ENCODE data around the gene VPS51. TPM values are rescaled to one million over a fixed set of nuclear protein-coding genes. Genes with fewer than 3 reads are reported as not detected.

Gene VPS51
- total and polyA plus RNA-seq, 9 of the 15 experiments (the other 6 are each of a cell fraction or from before 2014, with no cell fraction given): 1.8 to 143 (median 46.8) TPM

DNA sequence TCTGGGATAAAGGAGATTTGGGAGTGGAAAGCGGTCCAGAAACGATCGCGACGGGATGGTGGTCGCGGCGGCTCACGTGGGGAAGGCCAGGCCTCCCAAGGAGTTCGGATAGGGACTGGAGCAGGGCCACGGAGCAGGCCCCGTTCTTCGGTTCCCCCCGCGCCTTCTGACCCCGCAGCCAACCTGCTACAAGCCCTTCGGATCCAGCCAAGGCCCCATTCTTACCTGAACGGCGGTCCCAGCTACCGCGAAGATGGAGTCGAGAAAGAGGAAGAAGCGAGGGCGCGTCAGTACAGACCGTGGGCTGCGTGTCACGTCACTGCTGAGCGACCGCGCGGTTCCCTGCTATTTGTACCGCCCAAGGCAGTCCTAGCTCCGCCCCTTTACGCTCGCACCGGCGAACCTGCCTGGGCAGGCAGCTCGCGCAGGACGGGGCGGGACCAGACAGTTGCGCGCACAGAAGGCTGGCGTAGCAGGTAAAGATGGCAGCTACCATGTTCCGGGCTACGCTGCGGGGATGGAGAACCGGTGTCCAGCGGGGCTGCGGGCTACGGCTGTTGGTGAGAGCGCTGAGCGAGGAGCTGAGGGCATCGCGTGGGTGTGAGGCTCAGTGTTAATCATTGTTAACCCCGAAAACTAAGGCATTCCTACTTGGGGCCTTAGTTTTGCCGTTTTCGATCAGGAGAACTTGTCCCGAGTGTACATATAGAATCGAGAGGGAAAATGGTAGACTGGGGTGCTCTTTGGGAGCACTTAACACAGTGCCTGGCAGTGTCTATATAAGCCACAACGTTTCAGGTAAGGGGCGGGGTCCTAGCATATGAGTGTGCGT lies 26.1 kb downstream of the VPS51 start, which contains the start of the genes FAU and MRPL49 (continued):
- TF ChIP-seq, protein P1, sequence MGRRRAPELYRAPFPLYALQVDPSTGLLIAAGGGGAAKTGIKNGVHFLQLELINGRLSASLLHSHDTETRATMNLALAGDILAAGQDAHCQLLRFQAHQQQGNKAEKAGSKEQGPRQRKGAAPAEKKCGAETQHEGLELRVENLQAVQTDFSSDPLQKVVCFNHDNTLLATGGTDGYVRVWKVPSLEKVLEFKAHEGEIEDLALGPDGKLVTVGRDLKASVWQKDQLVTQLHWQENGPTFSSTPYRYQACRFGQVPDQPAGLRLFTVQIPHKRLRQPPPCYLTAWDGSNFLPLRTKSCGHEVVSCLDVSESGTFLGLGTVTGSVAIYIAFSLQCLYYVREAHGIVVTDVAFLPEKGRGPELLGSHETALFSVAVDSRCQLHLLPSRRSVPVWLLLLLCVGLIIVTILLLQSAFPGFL (CRISPR knock-in tag; IDR thresholded peaks at IDR 0.05): no peak
- TF ChIP-seq ZNF347 (CRISPR knock-in tag; IDR thresholded peaks at IDR 0.05; ENCODE audit: low read depth) (no peak), CAMTA2 (CRISPR knock-in tag; conservative IDR thresholded peaks at IDR 0.05) (no peak), ZSCAN29 (IDR thresholded peaks at IDR 0.05) (no peak), ZNF551 (CRISPR knock-in tag; IDR thresholded peaks at IDR 0.05) (no peak), YY1 (IDR thresholded peaks at IDR 0.05; ENCODE audit: borderline replicate concordance in 1 of 3, control insufficient read depth in 1 of 3, extremely low read depth in 1 of 3, insufficient read depth in 3 of 3, insufficient read length in 1 of 3, insufficient replicate concordance in 2 of 3, low read depth in 1 of 3, low read length in 2 of 3) (peak; percentile 89 to 94 (median 94)), KHSRP (IDR thresholded peaks at IDR 0.05) (peak; percentile 83), SRF (CRISPR knock-in tag; IDR thresholded peaks at IDR 0.05) (peak in 1 of 2 experiments; percentile 76; a peak in 1 of 4 replicates), ZNF146 (CRISPR knock-in tag; IDR thresholded peaks at IDR 0.05; ENCODE audit: unreplicated experiment) (no peak), CHCHD3 (CRISPR knock-in tag; IDR thresholded peaks at IDR 0.05) (no peak), RBBP5 (IDR thresholded peaks at IDR 0.05; ENCODE audit: borderline replicate concordance, insufficient read depth, low read length, poor library complexity, severe bottlenecking) (peak; percentile 89), GABPB2 (CRISPR knock-in tag; conservative IDR thresholded peaks at IDR 0.05) (no peak), THRAP3 (IDR thresholded peaks at IDR 0.05; ENCODE audit: borderline replicate concordance) (no peak), KLF16 (IDR thresholded peaks at IDR 0.05) (no peak), ZNF699 (CRISPR knock-in tag; IDR thresholded peaks at IDR 0.05; ENCODE audit: insufficient replicate concordance) (no peak)
- TF ChIP-seq, protein P2, sequence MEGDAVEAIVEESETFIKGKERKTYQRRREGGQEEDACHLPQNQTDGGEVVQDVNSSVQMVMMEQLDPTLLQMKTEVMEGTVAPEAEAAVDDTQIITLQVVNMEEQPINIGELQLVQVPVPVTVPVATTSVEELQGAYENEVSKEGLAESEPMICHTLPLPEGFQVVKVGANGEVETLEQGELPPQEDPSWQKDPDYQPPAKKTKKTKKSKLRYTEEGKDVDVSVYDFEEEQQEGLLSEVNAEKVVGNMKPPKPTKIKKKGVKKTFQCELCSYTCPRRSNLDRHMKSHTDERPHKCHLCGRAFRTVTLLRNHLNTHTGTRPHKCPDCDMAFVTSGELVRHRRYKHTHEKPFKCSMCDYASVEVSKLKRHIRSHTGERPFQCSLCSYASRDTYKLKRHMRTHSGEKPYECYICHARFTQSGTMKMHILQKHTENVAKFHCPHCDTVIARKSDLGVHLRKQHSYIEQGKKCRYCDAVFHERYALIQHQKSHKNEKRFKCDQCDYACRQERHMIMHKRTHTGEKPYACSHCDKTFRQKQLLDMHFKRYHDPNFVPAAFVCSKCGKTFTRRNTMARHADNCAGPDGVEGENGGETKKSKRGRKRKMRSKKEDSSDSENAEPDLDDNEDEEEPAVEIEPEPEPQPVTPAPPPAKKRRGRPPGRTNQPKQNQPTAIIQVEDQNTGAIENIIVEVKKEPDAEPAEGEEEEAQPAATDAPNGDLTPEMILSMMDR (IDR thresholded peaks at IDR 0.05 in 2 of 3, conservative IDR thresholded peaks at IDR 0.05 in 1 of 3; ENCODE audit: insufficient read depth in 2 of 3, low read depth in 1 of 3, low read length in 3 of 3): no peak
- TF ChIP-seq, protein P3, sequence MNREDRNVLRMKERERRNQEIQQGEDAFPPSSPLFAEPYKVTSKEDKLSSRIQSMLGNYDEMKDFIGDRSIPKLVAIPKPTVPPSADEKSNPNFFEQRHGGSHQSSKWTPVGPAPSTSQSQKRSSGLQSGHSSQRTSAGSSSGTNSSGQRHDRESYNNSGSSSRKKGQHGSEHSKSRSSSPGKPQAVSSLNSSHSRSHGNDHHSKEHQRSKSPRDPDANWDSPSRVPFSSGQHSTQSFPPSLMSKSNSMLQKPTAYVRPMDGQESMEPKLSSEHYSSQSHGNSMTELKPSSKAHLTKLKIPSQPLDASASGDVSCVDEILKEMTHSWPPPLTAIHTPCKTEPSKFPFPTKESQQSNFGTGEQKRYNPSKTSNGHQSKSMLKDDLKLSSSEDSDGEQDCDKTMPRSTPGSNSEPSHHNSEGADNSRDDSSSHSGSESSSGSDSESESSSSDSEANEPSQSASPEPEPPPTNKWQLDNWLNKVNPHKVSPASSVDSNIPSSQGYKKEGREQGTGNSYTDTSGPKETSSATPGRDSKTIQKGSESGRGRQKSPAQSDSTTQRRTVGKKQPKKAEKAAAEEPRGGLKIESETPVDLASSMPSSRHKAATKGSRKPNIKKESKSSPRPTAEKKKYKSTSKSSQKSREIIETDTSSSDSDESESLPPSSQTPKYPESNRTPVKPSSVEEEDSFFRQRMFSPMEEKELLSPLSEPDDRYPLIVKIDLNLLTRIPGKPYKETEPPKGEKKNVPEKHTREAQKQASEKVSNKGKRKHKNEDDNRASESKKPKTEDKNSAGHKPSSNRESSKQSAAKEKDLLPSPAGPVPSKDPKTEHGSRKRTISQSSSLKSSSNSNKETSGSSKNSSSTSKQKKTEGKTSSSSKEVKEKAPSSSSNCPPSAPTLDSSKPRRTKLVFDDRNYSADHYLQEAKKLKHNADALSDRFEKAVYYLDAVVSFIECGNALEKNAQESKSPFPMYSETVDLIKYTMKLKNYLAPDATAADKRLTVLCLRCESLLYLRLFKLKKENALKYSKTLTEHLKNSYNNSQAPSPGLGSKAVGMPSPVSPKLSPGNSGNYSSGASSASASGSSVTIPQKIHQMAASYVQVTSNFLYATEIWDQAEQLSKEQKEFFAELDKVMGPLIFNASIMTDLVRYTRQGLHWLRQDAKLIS (CRISPR knock-in tag; IDR thresholded peaks at IDR 0.05): peak; percentile 58
- TF ChIP-seq, protein P4, sequence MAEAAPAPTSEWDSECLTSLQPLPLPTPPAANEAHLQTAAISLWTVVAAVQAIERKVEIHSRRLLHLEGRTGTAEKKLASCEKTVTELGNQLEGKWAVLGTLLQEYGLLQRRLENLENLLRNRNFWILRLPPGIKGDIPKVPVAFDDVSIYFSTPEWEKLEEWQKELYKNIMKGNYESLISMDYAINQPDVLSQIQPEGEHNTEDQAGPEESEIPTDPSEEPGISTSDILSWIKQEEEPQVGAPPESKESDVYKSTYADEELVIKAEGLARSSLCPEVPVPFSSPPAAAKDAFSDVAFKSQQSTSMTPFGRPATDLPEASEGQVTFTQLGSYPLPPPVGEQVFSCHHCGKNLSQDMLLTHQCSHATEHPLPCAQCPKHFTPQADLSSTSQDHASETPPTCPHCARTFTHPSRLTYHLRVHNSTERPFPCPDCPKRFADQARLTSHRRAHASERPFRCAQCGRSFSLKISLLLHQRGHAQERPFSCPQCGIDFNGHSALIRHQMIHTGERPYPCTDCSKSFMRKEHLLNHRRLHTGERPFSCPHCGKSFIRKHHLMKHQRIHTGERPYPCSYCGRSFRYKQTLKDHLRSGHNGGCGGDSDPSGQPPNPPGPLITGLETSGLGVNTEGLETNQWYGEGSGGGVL (CRISPR knock-in tag; IDR thresholded peaks at IDR 0.05): no peak

All from K562 (cell line).